H1 (cell line): Measurements from ENCODE around the gene IL1RAP. TPM values are rescaled to one million over a fixed set of nuclear protein-coding genes. Genes with fewer than 3 reads are reported as not detected.

Source experiments
- CBX5 ChIP-seq: fragments of 300-800, 300-1000 bp; sonication (generic); IDR thresholded peaks from 2 replicates; pipeline ENCODE4 v1.7.1; 2016; ENCODE audit warnings: antibody characterized with exemption, low read length, low read depth
- CHD7 ChIP-seq: fragments of 300-600 bp; sonication (generic); IDR thresholded peaks from 2 replicates; pipeline ENCODE4 v1.7.1; 2012; ENCODE audit warnings: low read length, moderate library complexity, mild to moderate bottlenecking, inconsistent platforms; ENCODE audit not compliant: insufficient replicate concordance
- HDAC2 ChIP-seq, 2 experiments: fragments of 300-600 bp in 1 of 2; sonication (generic) in 1 of 2; IDR thresholded peaks; 2 replicates each; pipeline ENCODE4 v1.6.1; 2011 to 2012; ENCODE audit warnings: low read depth in 2 of 2, low read length in 2 of 2, mild to moderate bottlenecking in 2 of 2, moderate library complexity in 2 of 2, borderline replicate concordance in 1 of 2, inconsistent platforms in 1 of 2
- RFX5 ChIP-seq: IDR thresholded peaks from 2 replicates; pipeline ENCODE4 v1.6.1; 2011; ENCODE audit warnings: low read depth, low read length, improper control_type of control experiment, borderline replicate concordance
- RXRA ChIP-seq: IDR thresholded peaks from 2 replicates; pipeline ENCODE4 v1.6.1; 2011; ENCODE audit warnings: low read depth, mild to moderate bottlenecking, low read length, moderate library complexity; ENCODE audit not compliant: insufficient read depth
- TAF7 ChIP-seq: optimal IDR thresholded peaks from 2 replicates; pipeline ENCODE3; 2011; ENCODE audit warnings: low read depth, mild to moderate bottlenecking, inconsistent platforms, low read length, moderate library complexity, borderline replicate concordance
- polyA plus RNA-seq, 7 experiments: library from polyadenylated mRNA; depleted of rRNA in 3 of 7; stranded (reverse) in 5 of 7; unstranded in 2 of 7; fragments of >200 nt in 5 of 7; fragments of 200-250 nt in 2 of 7; gene quantifications; 1 replicate in 5 of 7; 2 replicates in 1 of 7; 4 replicates in 1 of 7; pipeline versions ENCODE4 v1.2.1 to v1.2.3, GENCODE V29; 2011 to 2013; ENCODE audit warnings: missing spikeins in 2 of 7, mixed read lengths in 2 of 7
- total RNA-seq: library from RNA; stranded (reverse); fragmentation: NEBNext Ultra II Directional; extraction: Animal tissue kit (Norgen Biotek cat#: 25700); gene quantifications from 2 replicates; pipeline ENCODE4 v1.2.1, GENCODE V29; 2021

Gene IL1RAP
- total and polyA plus RNA-seq, 2 of the 8 experiments (the other 6 are each of a cell fraction or from before 2014, with no cell fraction given), result 2.4 to 3.9 TPM

GRCh38 chr3:190522621-190523222 is 8.8 kb downstream of the IL1RAP start (continued):
- TF ChIP-seq CHD7, result no peak
- TF ChIP-seq RFX5, result no peak
- no peak for TF ChIP-seq TAF7
- TF ChIP-seq RXRA, result no peak
- TF ChIP-seq HDAC2 (IDR thresholded peaks at IDR 0.05; ENCODE audit: borderline replicate concordance in 1 of 2, low read depth in 2 of 2, low read length in 2 of 2), result no peak
- no peak for TF ChIP-seq CBX5
